Measurements from ENCODE around the gene SPTAN1.

GRCh38 chr9:128523199-128523925, 29.0 kb upstream of the SPTAN1 start:
- TF ChIP-seq POLR2A (IDR thresholded peaks at IDR 0.05) (no peak), CTCF (IDR thresholded peaks at IDR 0.05) (no peak)
